PC-3 (cell line): Measurements from ENCODE around the gene SERHL2.

Experiments
- EZH2 ChIP-seq: fragments of 300-600 bp; sonication (generic); IDR thresholded peaks from one replicate; pipeline ENCODE4 v1.6.1; 2017; ENCODE audit warnings: antibody characterized with exemption, mild to moderate bottlenecking, low read length; ENCODE audit not compliant: unreplicated experiment
- EZH2phosphoT487 ChIP-seq: fragments of 300-600 bp; sonication (generic); IDR thresholded peaks from 2 replicates; pipeline ENCODE4 v1.6.1; 2018; ENCODE audit warnings: mild to moderate bottlenecking, antibody characterized with exemption, low read length, borderline replicate concordance
- TF ChIP-seq, protein P1 (sequence below): fragments of 300-600 bp; sonication (generic); conservative IDR thresholded peaks from 2 replicates; pipeline ENCODE4 v1.5.1; 2017; ENCODE audit warnings: antibody characterized with exemption, low read depth, mild to moderate bottlenecking, low read length

DNA sequence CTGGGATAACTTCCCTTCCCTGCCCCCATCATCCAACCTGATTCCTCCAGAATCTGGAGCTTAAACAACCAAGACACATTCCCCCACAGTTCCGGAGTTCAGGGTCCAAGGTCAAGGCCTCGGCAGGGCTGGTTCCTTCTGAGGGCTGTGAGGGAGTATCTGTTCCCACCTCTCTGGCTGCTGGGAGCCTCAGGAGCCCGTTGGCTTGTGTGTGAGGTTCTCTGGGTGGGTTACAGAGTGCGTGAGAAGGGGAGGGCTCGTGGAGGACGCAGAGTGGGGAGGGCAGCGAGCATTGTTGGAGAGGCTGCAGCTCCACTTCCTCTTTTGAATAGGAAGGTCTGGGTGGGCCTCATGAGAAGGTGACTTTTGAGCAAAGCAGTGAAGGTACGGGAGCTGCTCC, 8.5 kb downstream of the SERHL2 start:
- TF ChIP-seq EZH2phosphoT487 (no peak), EZH2 (no peak)
- TF ChIP-seq, protein P1, sequence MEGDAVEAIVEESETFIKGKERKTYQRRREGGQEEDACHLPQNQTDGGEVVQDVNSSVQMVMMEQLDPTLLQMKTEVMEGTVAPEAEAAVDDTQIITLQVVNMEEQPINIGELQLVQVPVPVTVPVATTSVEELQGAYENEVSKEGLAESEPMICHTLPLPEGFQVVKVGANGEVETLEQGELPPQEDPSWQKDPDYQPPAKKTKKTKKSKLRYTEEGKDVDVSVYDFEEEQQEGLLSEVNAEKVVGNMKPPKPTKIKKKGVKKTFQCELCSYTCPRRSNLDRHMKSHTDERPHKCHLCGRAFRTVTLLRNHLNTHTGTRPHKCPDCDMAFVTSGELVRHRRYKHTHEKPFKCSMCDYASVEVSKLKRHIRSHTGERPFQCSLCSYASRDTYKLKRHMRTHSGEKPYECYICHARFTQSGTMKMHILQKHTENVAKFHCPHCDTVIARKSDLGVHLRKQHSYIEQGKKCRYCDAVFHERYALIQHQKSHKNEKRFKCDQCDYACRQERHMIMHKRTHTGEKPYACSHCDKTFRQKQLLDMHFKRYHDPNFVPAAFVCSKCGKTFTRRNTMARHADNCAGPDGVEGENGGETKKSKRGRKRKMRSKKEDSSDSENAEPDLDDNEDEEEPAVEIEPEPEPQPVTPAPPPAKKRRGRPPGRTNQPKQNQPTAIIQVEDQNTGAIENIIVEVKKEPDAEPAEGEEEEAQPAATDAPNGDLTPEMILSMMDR, result no peak
